Gastroesophageal sphincter (tissue), 4 donors: ENCODE data around the gene NUDT8. TPM values are rescaled to one million over a fixed set of nuclear protein-coding genes. Genes with fewer than 3 reads are reported as not detected.

Experiments
- ATAC-seq: fragments of 150-250 bp; one replicate; pipeline ENCODE4 v1.9.1; 2016; ENCODE audit warnings: mild to moderate bottlenecking, moderate library complexity
- H3K27ac ChIP-seq, 4 donors: fragments of 200-600 bp; sonication (generic) in 3 of 4; 1 replicate in 3 of 4; 2 replicates in 1 of 4; pipeline ENCODE4 v1.5.1; 2016 to 2019
- H3K27me3 ChIP-seq: fragments of 200-600 bp; sonication (generic); one replicate; pipeline ENCODE4 v1.5.1; 2019
- H3K36me3 ChIP-seq, 2 donors: fragments of 200-600 bp; sonication (generic); one replicate each; pipeline ENCODE4 v1.5.1; 2019; ENCODE audit warnings: control low read depth in 1 of 2
- H3K4me1 ChIP-seq, 3 donors: fragments of 200-600 bp; sonication (generic); 1 replicate in 2 of 3; 2 replicates in 1 of 3; pipeline ENCODE4 v1.5.1; 2016 to 2019; ENCODE audit warnings: control low read depth in 2 of 3
- H3K4me3 ChIP-seq, 2 donors: fragments of 200-600 bp; sonication (generic); one replicate each; pipeline ENCODE4 v1.5.1; 2019; ENCODE audit warnings: mild to moderate bottlenecking in 1 of 2, moderate library complexity in 1 of 2
- H3K9me3 ChIP-seq, 3 donors: fragments of 200-600 bp; sonication (generic); one replicate each; pipeline ENCODE4 v1.5.1; 2017 to 2019; ENCODE audit warnings: control low read depth in 2 of 3
- CTCF ChIP-seq, 4 experiments: fragments of 200-600 bp in 2 of 4; fragments of 450-650 bp in 2 of 4; sonication (generic) in 1 of 4; IDR thresholded peaks; one replicate each; pipeline ENCODE4 v1.5.1; 2017 to 2019; ENCODE audit warnings: antibody characterized with exemption in 4 of 4, mild to moderate bottlenecking in 2 of 4, moderate library complexity in 2 of 4
- EP300 ChIP-seq: sonication (generic); formaldehyde crosslinking; IDR thresholded peaks from one replicate; pipeline ENCODE4 v1.6.1; 2017; ENCODE audit warnings: antibody characterized with exemption, mild to moderate bottlenecking
- POLR2A ChIP-seq, 2 donors: fragments of 450-650 bp; IDR thresholded peaks; one replicate each; pipeline ENCODE4 v1.6.1; 2017; ENCODE audit warnings: antibody characterized with exemption in 2 of 2, mild to moderate bottlenecking in 2 of 2, moderate library complexity in 1 of 2
- POLR2AphosphoS5 ChIP-seq: sonication (generic); formaldehyde crosslinking; IDR thresholded peaks from one replicate; pipeline ENCODE4 v1.6.1; 2017; ENCODE audit warnings: antibody characterized with exemption
- WGBS, 2 donors: methylation state at CpG; one replicate each; pipeline ENCODE4 v1.1.5; 2018; ENCODE audit warnings: low coverage in 1 of 2; 5-methylcytosine and 5-hydroxymethylcytosine counted together
- total RNA-seq, 4 donors: library from RNA; depleted of rRNA; stranded (reverse); fragments of >200 nt; gene quantifications; one replicate each; pipeline ENCODE4 v1.1.0, GENCODE V29; 2016

Gene NUDT8
- total RNA-seq, 4 donors from 2014 or later, result 2.4 to 18.5 (median 4.6) TPM

- Histone ChIP-seq H3K36me3 (peaks cover 0 to 53% of the 10 kb centered on the region in 2 donors), H3K4me1 (peaks cover 0 to 34% (median 7%) of the 10 kb centered on the region in 3 donors), H3K27me3 (no peaks in the 10 kb centered on the region), H3K4me3 (no peak overlapping the region), H3K9me3 (no peaks in the 10 kb centered on the region), H3K27ac (peak overlapping the region in 1 of 4 donors; percentile 96)
- WGBS, 2 donors, result 47 to 90% methylated on average over 2 to 3 of the region's 5 CpGs
- TF ChIP-seq POLR2AphosphoS5 (no peak), EP300 (no peak), CTCF (IDR thresholded peaks at IDR 0.05) (no peak), POLR2A (IDR thresholded peaks at IDR 0.05) (no peak)
- ATAC-seq, result no peak
These were observed 43.0 kb downstream of the NUDT8 start for GRCh38 chr11:67586568-67587250.

DNA sequence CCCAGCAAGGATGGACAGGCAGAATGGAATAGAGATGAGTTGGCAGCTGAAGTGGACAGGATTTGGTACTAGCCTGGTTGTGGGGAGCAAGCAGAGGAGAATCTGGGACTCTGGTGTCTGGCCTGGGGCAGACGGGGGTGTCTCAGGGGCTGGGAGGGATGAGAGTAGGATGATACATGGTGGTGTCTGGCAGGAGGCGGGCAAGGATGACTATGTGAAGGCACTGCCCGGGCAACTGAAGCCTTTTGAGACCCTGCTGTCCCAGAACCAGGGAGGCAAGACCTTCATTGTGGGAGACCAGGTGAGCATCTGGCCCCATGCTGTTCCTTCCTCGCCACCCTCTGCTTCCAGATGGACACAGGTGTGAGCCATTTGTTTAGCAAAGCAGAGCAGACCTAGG lies 43.8 kb downstream of the NUDT8 start:
- Histone ChIP-seq H3K4me3 (no peak overlapping the region), H3K9me3 (no peaks in the 10 kb centered on the region), H3K36me3 (peaks cover 0 to 53% of the 10 kb centered on the region in 2 donors), H3K4me1 (peaks cover 0 to 34% (median 7%) of the 10 kb centered on the region in 3 donors), H3K27ac (peak overlapping the region in 1 of 4 donors; percentile 96), H3K27me3 (no peaks in the 10 kb centered on the region)
- no peak for ATAC-seq
- TF ChIP-seq POLR2A (IDR thresholded peaks at IDR 0.05) (no peak), EP300 (no peak), POLR2AphosphoS5 (no peak), CTCF (IDR thresholded peaks at IDR 0.05) (no peak)
- whole genome bisulfite sequencing, 2 donors, result 86 to 90% methylated on average over 2 to 3 of the region's 4 CpGs

- no peaks in the 10 kb centered on the region for H3K27me3 ChIP-seq
- ATAC-seq, result no peak
These were observed 44.6 kb downstream of the NUDT8 start for GRCh38 chr11:67584881-67585873.

GRCh38 chr11:67584205-67584880 lies 45.4 kb downstream of the NUDT8 start:
- H3K4me1 ChIP-seq, result peaks cover 0 to 34% (median 7%) of the 10 kb centered on the region in 3 donors
- no peaks in the 10 kb centered on the region for H3K9me3 ChIP-seq
- H3K4me3 ChIP-seq, result peak overlapping the region; percentile 89 to 93
- WGBS, 2 donors, result 0 to 11% methylated on average over 4 to 13 of the region's 33 CpGs
- peak; percentile 71 for ATAC-seq
- peak overlapping the region; percentile 96 to 100 (median 96) for H3K27ac ChIP-seq
- TF ChIP-seq CTCF (IDR thresholded peaks at IDR 0.05) (peak in 1 of 4 experiments; percentile 11), POLR2A (IDR thresholded peaks at IDR 0.05) (peak in 1 of 2 donors; percentile 18), POLR2AphosphoS5 (peak; percentile 45), EP300 (no peak)
- peaks cover 2% of the 10 kb centered on the region for H3K27me3 ChIP-seq
- peaks cover 0 to 49% of the 10 kb centered on the region in 2 donors for H3K36me3 ChIP-seq

More at GRCh38 chr11:67584881-67585873, 44.6 kb downstream of the NUDT8 start:
- WGBS, 2 donors, result 42 to 75% methylated on average over 2 to 8 of the region's 21 CpGs
- H3K4me1 ChIP-seq, result peaks cover 0 to 34% (median 7%) of the 10 kb centered on the region in 3 donors
- H3K4me3 ChIP-seq, result peak overlapping the region; percentile 89 to 93
- peaks cover 0 to 53% of the 10 kb centered on the region in 2 donors for H3K36me3 ChIP-seq
- peak overlapping the region; percentile 96 to 100 (median 96) for H3K27ac ChIP-seq
- no peak for TF ChIP-seq POLR2AphosphoS5
- no peak for TF ChIP-seq POLR2A (IDR thresholded peaks at IDR 0.05)
- no peak for TF ChIP-seq CTCF (IDR thresholded peaks at IDR 0.05)
- TF ChIP-seq EP300, result no peak
- H3K9me3 ChIP-seq, result no peaks in the 10 kb centered on the region
